Sigmoid colon (tissue), 7 donors: ENCODE data around the gene EHD3. TPM values are rescaled to one million over a fixed set of nuclear protein-coding genes. Genes with fewer than 3 reads are reported as not detected.

Experiments
- DNase-seq: peaks from one replicate; pipeline ENCODE4 v3.0.0-alpha.2; 2019
- H3K27ac ChIP-seq, 4 donors: fragments of 200-600 bp; sonication (generic); one replicate each; pipeline ENCODE4 v1.5.1; 2016 to 2019; ENCODE audit warnings: mild to moderate bottlenecking in 1 of 4
- H3K27me3 ChIP-seq, 3 donors: fragments of 200-600 bp; sonication (generic); one replicate each; pipeline ENCODE4 v1.5.1; 2019; ENCODE audit warnings: mild to moderate bottlenecking in 1 of 3
- H3K36me3 ChIP-seq, 4 donors: fragments of 200-600 bp; sonication (generic); one replicate each; pipeline ENCODE4 v1.5.1; 2016 to 2019
- H3K4me1 ChIP-seq, 4 donors: fragments of 200-600 bp; sonication (generic); one replicate each; pipeline ENCODE4 v1.5.1; 2017 to 2019
- H3K4me3 ChIP-seq, 4 donors: fragments of 200-600 bp; sonication (generic); one replicate each; pipeline ENCODE4 v1.5.1; 2017 to 2019; ENCODE audit warnings: mild to moderate bottlenecking in 2 of 4, moderate library complexity in 1 of 4
- H3K9me3 ChIP-seq, 4 donors: fragments of 200-600 bp in 3 of 4; sonication (generic) in 3 of 4; one replicate each; pipeline versions ENCODE4 v1.5.1 to v1.6.1; 2013 to 2019
- CTCF ChIP-seq, 4 experiments: fragments of 450-650 bp in 3 of 4; fragments of 200-600 bp in 1 of 4; IDR thresholded peaks; one replicate each; pipeline ENCODE4 v1.5.1; 2016 to 2019; ENCODE audit warnings: antibody characterized with exemption in 4 of 4, mild to moderate bottlenecking in 3 of 4, moderate library complexity in 2 of 4
- EP300 ChIP-seq, 4 donors: sonication (generic); formaldehyde crosslinking; IDR thresholded peaks; one replicate each; pipeline ENCODE4 v1.6.1; 2017; ENCODE audit warnings: antibody characterized with exemption in 4 of 4
- POLR2A ChIP-seq, 2 donors: fragments of 450-650 bp; IDR thresholded peaks; one replicate each; pipeline ENCODE4 v1.6.1; 2016; ENCODE audit warnings: antibody characterized with exemption in 2 of 2, mild to moderate bottlenecking in 2 of 2, moderate library complexity in 2 of 2
- POLR2AphosphoS5 ChIP-seq, 4 donors: sonication (generic); formaldehyde crosslinking; IDR thresholded peaks; one replicate each; pipeline ENCODE4 v1.6.1; 2017; ENCODE audit warnings: antibody characterized with exemption in 4 of 4
- WGBS, 2 donors: extraction: QIAGEN DNeasy Blood & Tissue Kit; methylation state at CpG; one replicate each; pipeline ENCODE4 v1.1.7; 2013; 5-methylcytosine and 5-hydroxymethylcytosine counted together
- intact Hi-C: fragments of 100-400 bp; cut with DNase I; formaldehyde crosslinking; loops from one replicate; pipeline ENCODE4 v1.15.1; 2023
- polyA plus RNA-seq, 3 donors: library from polyadenylated mRNA; stranded (reverse); fragments of 200-250 nt; gene quantifications; one replicate each; pipeline ENCODE4 v1.2.3, GENCODE V29; 2013
- total RNA-seq, 4 donors: library from RNA; depleted of rRNA; stranded (reverse); fragments of >200 nt; gene quantifications; one replicate each; pipeline ENCODE4 v1.1.0, GENCODE V29; 2016
- donor health status: healthy with polysubstance abuse.
- donor health status: Bipolar disorder and iron deficiency.
- donor health status: healthy.

EHD3 gene
- total and polyA plus RNA-seq, 7 donors = 0.60 to 7.8 (median 3.7) TPM

GRCh38 chr2:31202833-31203232 is 31.1 kb upstream of the EHD3 start:
- TF ChIP-seq POLR2AphosphoS5 (IDR thresholded peaks at IDR 0.05) = no peak
- TF ChIP-seq POLR2A (IDR thresholded peaks at IDR 0.05) = no peak
- no peak for TF ChIP-seq EP300 (IDR thresholded peaks at IDR 0.05)
- no peak for TF ChIP-seq CTCF (IDR thresholded peaks at IDR 0.05)
- WGBS, 2 donors = 63 to 80% methylated on average over 5 of the region's 5 CpGs
- Histone ChIP-seq H3K4me1 (peaks cover 0 to 24% (median 15%) of the 10 kb centered on the region in 4 donors), H3K4me3 (no peak overlapping the region), H3K9me3 (no peaks in the 10 kb centered on the region), H3K27ac (no peak overlapping the region), H3K27me3 (no peaks in the 10 kb centered on the region), H3K36me3 (no peaks in the 10 kb centered on the region)
- intact Hi-C loops = no loop called here
- no peak for DNase-seq

GRCh38 chr2:31203916-31204315 is 30.0 kb upstream of the EHD3 start:
- Histone ChIP-seq H3K4me1 (peaks cover 0 to 24% (median 15%) of the 10 kb centered on the region in 4 donors), H3K27me3 (no peaks in the 10 kb centered on the region), H3K27ac (no peak overlapping the region), H3K4me3 (no peak overlapping the region), H3K9me3 (no peaks in the 10 kb centered on the region), H3K36me3 (no peaks in the 10 kb centered on the region)
- TF ChIP-seq CTCF (IDR thresholded peaks at IDR 0.05) (no peak), EP300 (IDR thresholded peaks at IDR 0.05) (no peak), POLR2A (IDR thresholded peaks at IDR 0.05) (no peak), POLR2AphosphoS5 (IDR thresholded peaks at IDR 0.05) (no peak)
- intact Hi-C loops = no loop called here
- DNase-seq = no peak

DNA sequence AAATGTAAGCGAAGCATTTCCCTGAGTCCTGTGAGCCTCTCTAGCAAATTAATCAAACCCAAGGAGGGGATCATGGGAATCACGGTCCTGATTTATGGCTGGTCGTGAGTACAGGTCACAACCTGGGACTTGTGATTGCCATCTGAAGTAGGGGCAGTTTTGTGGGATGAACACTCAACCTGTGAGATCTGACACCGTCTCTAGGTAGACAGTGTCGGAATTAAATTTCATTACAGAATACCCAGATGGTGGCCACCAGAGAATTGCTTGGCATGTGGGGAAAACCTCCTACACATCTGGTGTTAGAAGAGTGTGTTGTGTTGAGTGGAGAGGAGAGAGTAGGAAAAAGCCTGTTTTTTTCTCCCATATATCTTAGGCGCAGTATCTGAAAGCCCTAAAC is 29.2 kb upstream of the EHD3 start:
- Histone ChIP-seq H3K9me3 (no peaks in the 10 kb centered on the region), H3K4me1 (peaks cover 0 to 24% (median 15%) of the 10 kb centered on the region in 4 donors), H3K36me3 (no peaks in the 10 kb centered on the region), H3K4me3 (no peak overlapping the region), H3K27ac (no peak overlapping the region), H3K27me3 (no peaks in the 10 kb centered on the region)
- DNase-seq = no peak
- TF ChIP-seq POLR2AphosphoS5 (IDR thresholded peaks at IDR 0.05) (no peak), EP300 (IDR thresholded peaks at IDR 0.05) (no peak), POLR2A (IDR thresholded peaks at IDR 0.05) (no peak), CTCF (IDR thresholded peaks at IDR 0.05) (no peak)
- WGBS, 2 donors = 79 to 91% methylated on average over 6 of the region's 6 CpGs
- intact Hi-C loops = no loop called here

GRCh38 chr2:31205186-31205585 is 28.8 kb upstream of the EHD3 start:
- no peak for DNase-seq
- WGBS, 2 donors = 75 to 91% methylated on average over 9 of the region's 9 CpGs
- H3K36me3 ChIP-seq = no peaks in the 10 kb centered on the region
- H3K9me3 ChIP-seq = no peaks in the 10 kb centered on the region
- no peak for TF ChIP-seq CTCF (IDR thresholded peaks at IDR 0.05)
- TF ChIP-seq POLR2AphosphoS5 (IDR thresholded peaks at IDR 0.05) = no peak
- TF ChIP-seq EP300 (IDR thresholded peaks at IDR 0.05) = no peak
- no peak for TF ChIP-seq POLR2A (IDR thresholded peaks at IDR 0.05)
- no peak overlapping the region for H3K4me3 ChIP-seq
- H3K27ac ChIP-seq = no peak overlapping the region
- intact Hi-C loops = no loop called here
- no peaks in the 10 kb centered on the region for H3K27me3 ChIP-seq
- peaks cover 0 to 24% (median 15%) of the 10 kb centered on the region in 4 donors for H3K4me1 ChIP-seq

GRCh38 chr2:31205613-31206012 is 28.3 kb upstream of the EHD3 start:
- intact Hi-C loops = no loop called here
- H3K27ac ChIP-seq = no peak overlapping the region
- no peaks in the 10 kb centered on the region for H3K27me3 ChIP-seq
- H3K9me3 ChIP-seq = no peaks in the 10 kb centered on the region
- TF ChIP-seq POLR2AphosphoS5 (IDR thresholded peaks at IDR 0.05) (no peak), CTCF (IDR thresholded peaks at IDR 0.05) (no peak), EP300 (IDR thresholded peaks at IDR 0.05) (no peak), POLR2A (IDR thresholded peaks at IDR 0.05) (no peak)
- WGBS, 2 donors = 86 to 90% methylated on average over 3 of the region's 3 CpGs
- H3K4me3 ChIP-seq = no peak overlapping the region
- no peaks in the 10 kb centered on the region for H3K36me3 ChIP-seq
- no peak for DNase-seq
- H3K4me1 ChIP-seq = peaks cover 0 to 24% (median 15%) of the 10 kb centered on the region in 4 donors
